Body of pancreas (tissue), 4 donors: ENCODE measurements around the gene ANKRD22.

Experiments used
- POLR2A ChIP-seq, 3 donors: fragments of 450-650 bp; IDR thresholded peaks; one replicate each; pipeline ENCODE4 v1.6.1; 2016; ENCODE audit warnings: antibody characterized with exemption in 3 of 3, mild to moderate bottlenecking in 2 of 3
- TF ChIP-seq, protein P1 (sequence below), 7 experiments: fragments of 450-650 bp in 4 of 7; fragments of 200-600 bp in 3 of 7; sonication (generic) in 3 of 7; IDR thresholded peaks; one replicate each; pipeline ENCODE4 v1.5.1; 2016 to 2019; ENCODE audit warnings: antibody characterized with exemption in 7 of 7

DNA sequence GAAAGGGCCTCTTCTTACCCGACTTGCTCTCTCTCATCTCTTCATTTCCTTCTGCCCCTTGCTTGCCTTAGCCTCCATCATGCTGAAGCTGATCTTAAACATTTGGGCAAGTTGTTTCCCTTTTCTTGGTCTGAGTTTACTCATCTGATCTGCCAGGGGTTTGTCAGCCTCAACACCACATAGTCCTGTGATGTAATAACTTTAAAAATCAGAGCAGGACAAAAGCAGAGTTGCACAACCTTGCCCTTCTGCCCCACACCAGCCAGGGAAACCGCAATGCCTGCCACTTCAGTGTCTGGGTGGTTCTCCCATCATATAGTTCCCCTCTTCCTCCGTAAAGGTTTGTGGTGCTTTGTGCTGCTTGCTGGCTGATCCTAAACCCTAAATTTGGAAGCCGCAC lies 59.0 kb downstream of the ANKRD22 start:
- TF ChIP-seq, protein P1, sequence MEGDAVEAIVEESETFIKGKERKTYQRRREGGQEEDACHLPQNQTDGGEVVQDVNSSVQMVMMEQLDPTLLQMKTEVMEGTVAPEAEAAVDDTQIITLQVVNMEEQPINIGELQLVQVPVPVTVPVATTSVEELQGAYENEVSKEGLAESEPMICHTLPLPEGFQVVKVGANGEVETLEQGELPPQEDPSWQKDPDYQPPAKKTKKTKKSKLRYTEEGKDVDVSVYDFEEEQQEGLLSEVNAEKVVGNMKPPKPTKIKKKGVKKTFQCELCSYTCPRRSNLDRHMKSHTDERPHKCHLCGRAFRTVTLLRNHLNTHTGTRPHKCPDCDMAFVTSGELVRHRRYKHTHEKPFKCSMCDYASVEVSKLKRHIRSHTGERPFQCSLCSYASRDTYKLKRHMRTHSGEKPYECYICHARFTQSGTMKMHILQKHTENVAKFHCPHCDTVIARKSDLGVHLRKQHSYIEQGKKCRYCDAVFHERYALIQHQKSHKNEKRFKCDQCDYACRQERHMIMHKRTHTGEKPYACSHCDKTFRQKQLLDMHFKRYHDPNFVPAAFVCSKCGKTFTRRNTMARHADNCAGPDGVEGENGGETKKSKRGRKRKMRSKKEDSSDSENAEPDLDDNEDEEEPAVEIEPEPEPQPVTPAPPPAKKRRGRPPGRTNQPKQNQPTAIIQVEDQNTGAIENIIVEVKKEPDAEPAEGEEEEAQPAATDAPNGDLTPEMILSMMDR (IDR thresholded peaks at IDR 0.05) = no peak
- TF ChIP-seq POLR2A (IDR thresholded peaks at IDR 0.05) = no peak
